Fibroblast of mammary gland (primary cell): ENCODE results near the gene TPRN.
A peak's percentile ranks its signal among the peaks of the same experiment; 100 is the strongest.

Experiments used
- DNase-seq: peaks from one replicate; pipeline ENCODE4 v3.0.0-alpha.2; 2010; ENCODE audit warnings: low read depth
- H3K4me3 ChIP-seq: 2 replicates; pipeline ENCODE4 v1.5.1; 2011; ENCODE audit warnings: low read depth, mild to moderate bottlenecking, low read length, moderate library complexity; ENCODE audit not compliant: control insufficient read depth
- TF ChIP-seq, protein P1 (sequence below): conservative IDR thresholded peaks from 2 replicates; pipeline ENCODE4 v1.5.1; 2011; ENCODE audit warnings: low read depth, low read length, inconsistent platforms; ENCODE audit not compliant: control insufficient read depth, insufficient read depth

TPRN gene

DNA sequence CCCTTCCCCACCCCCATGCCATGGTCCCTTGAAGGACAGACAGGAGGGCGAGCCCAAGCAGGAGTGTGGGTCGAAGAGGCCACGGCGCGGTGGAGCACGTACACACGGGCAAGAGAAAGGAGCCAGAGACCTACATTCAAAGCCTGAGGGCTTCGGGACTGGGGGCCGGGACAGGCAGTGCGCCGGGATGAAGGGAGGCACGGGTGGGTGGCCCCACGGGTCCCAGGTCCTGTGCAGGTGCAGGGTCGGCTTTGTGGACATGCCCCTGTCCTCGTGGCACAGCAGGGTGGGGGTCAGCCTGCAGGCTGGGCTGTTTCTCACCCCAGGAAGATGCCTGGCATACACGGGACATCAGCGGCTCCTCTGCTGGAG, 40.5 kb downstream of the TPRN start:
- no peak for DNase-seq
- TF ChIP-seq, protein P1, sequence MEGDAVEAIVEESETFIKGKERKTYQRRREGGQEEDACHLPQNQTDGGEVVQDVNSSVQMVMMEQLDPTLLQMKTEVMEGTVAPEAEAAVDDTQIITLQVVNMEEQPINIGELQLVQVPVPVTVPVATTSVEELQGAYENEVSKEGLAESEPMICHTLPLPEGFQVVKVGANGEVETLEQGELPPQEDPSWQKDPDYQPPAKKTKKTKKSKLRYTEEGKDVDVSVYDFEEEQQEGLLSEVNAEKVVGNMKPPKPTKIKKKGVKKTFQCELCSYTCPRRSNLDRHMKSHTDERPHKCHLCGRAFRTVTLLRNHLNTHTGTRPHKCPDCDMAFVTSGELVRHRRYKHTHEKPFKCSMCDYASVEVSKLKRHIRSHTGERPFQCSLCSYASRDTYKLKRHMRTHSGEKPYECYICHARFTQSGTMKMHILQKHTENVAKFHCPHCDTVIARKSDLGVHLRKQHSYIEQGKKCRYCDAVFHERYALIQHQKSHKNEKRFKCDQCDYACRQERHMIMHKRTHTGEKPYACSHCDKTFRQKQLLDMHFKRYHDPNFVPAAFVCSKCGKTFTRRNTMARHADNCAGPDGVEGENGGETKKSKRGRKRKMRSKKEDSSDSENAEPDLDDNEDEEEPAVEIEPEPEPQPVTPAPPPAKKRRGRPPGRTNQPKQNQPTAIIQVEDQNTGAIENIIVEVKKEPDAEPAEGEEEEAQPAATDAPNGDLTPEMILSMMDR: no peak
- no peak overlapping the region for H3K4me3 ChIP-seq

DNA sequence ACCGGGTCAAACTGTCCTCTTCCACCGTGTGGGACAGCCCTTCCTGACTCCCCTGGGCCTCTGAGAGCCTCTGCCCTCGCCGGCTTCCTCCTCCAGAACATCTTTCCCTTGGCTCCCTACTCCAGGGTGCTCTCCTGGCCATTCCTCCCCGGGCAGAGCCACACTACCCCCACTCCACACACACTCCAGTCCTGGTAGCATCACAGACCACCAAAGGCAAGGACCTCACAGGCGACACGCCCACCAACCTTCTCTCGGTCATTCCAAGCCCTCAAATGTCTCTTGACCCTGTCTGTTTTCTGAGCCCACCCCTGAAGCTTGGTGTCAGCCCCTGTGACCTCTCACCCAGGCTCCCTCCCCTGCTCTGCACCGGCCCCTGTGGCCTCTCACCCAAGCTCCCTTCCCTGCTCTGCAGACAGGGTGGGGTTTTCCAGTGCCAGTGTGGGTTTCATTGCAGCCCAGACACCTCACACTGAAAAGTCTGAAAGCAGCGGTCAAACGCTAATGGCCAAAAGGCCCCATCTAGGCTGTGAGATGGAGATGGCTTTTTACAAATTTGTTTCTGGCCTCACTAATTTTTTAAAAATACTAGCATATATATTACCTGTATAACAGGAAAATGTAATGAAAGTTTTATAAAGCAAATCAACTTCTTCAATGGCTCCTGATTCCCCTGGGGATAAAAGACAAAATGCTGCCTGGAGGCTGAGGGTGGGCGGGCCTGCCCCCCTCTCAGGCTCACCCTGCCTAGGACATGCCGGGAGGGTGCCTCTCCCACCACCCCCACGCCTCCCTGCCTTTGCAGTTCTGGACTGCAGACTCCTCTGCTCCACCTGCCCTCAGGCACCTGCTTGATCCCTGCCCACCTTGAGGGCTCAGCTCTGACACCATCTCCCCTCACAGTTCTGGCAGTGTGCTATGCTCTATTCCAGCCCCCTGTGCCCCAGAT, 41.2 kb downstream of the TPRN start:
- no peak for DNase-seq
- TF ChIP-seq, protein P1: no peak
- H3K4me3 ChIP-seq: no peak overlapping the region

DNA sequence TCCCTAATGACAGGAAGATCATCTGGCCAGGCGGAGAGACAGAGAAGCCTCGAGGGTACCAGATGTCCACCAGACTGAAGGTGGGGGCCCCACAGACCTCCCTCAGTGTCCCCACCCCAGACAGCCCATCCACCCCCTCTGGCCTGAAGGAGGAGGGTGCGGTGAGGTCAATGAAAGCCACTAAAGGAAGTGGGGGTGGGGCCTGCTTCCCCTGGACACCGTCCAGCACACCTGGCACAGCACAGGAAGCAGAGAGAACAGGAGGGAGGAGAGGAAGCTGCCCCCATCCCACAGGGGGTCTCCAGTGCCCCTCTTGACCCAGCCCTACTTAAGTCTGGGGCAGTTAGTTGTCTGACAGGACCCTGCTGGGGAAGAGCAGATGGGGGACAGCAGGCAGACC, 41.9 kb downstream of the TPRN start:
- DNase-seq: no peak
- H3K4me3 ChIP-seq: no peak overlapping the region
- TF ChIP-seq, protein P1: no peak

DNA sequence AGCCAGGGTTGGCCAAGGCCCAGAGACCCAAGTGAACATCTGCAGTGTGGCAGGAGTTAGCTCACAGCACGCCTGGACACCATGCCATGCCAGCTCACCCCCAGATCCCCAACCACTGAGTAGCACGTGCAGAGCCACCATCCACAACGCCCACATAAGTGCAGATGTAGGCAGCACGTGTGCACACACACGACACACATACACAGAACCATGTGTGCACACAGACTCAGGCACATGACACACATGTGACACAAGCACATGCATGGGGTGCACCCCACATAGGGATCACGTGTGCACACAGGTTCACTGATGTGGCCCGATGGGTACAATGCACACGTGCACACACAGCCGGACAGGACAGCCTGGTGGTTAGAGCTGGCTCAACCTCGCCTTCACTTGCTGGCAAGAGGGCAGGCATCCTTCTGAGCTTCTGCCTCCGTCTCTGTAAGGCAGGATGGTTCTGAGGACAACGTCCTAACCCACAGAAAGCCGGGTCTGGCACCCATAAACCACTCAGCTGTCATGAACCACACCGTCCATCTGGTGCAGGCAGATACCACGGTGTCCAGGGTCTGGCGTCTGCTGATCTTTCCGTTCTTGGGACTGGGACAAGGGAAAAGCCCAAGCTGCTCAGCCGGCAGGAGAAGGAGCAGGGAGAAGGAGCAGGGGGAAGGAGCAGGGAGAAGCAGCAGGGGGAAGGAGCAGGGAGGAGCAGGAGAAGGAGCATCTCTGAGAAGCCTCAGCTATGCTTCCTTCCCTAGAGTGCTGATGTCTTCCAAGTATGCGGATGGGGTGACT, 42.7 kb downstream of the TPRN start:
- TF ChIP-seq, protein P1: no peak
- H3K4me3 ChIP-seq: no peak overlapping the region
- DNase-seq: peak; percentile 24

DNA sequence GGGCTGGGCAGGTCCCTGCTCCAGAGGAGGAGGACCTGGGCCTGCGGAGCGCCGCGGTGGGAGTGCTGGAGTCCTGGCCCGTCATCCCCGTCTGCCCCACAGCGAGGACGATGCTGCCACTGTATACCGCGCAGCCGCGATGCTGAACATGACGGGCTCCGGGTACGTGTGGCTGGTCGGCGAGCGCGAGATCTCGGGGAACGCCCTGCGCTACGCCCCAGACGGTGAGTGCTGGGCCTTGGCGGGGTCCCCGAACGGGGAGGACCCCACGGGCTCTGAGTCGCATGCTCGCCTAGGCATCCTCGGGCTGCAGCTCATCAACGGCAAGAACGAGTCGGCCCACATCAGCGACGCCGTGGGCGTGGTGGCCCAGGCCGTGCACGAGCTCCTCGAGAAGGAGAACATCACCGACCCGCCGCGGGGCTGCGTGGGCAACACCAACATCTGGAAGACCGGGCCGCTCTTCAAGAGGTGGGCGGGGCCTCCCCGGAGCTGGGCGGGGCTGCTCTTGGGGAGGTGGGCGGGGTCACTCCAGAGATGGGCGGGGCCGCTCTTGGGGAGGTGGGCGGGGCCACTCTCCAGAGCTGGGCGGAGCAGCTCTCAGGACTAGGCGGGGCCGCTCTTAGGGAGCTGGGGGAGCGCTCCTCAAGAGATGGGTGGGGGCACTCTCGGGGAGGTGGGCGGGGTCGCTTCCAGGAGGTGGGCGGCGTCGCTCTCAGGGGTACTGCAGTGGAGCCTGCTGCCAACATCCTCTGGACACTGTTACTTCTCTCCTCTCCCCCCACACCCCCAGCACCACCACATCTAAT, 43.8 kb downstream of the TPRN start:
- H3K4me3 ChIP-seq: peak overlapping the region; percentile 27
- TF ChIP-seq, protein P1: no peak
- peak; percentile 56 for DNase-seq

DNA sequence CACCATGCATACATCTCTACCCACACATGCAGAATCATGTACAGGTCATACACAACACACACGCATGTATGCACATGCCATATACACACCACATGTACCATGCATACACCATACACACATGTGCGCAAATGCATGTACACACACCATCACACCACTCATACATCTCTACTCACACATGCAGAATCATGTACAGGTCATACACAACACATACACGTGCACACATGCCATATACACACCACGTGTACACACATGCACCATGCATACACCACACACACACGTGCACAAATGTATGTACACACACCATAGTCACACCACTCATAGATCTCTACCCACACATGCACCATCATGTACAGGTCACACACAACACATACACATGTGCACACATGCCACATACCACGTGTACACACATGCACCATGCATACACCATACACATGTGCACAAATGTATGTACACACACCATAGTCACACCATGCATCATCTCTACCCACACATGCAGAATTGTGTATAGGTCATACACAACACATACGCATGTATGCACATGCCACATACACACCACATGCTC, 47.6 kb downstream of the TPRN start:
- TF ChIP-seq, protein P1: no peak
- H3K4me3 ChIP-seq: no peak overlapping the region
- no peak for DNase-seq
